Activated CD4-positive, alpha-beta T cell treated with anti-CD3 and anti-CD28 coated beads, Interleukin-2, amount 10 ng/mL, durations not matched to agents 7 days and 5 days (primary cell): ENCODE measurements around the gene ELL3. TPM values are rescaled to one million over a fixed set of nuclear protein-coding genes. Genes with fewer than 3 reads are reported as not detected.

Experiments
- CTCF ChIA-PET: fragments of 350-600 bp; sonication (Branson Sonifier 250); formaldehyde crosslinking; loops from one replicate; lab custom pipeline; 2021; ENCODE audit warnings: antibody characterized with exemption; lab: Charles Lee
- POLR2A ChIA-PET: fragments of 350-600 bp; sonication (Branson Sonifier 250); formaldehyde crosslinking; loops from one replicate; lab custom pipeline; 2021; ENCODE audit warnings: antibody characterized with exemption; lab: Charles Lee
- DNase-seq: peaks from one replicate; pipeline ENCODE4 v3.0.0-alpha.2; 2020
- H3K27ac Mint-ChIP-seq: one replicate; pipeline ENCODE4 v1.8.0; 2021; ENCODE audit warnings: mild to moderate bottlenecking, moderate library complexity, mixed read lengths
- H3K27me3 Mint-ChIP-seq: one replicate; pipeline ENCODE4 v1.8.0; 2021; ENCODE audit warnings: mixed read lengths
- H3K36me3 Mint-ChIP-seq: one replicate; pipeline ENCODE4 v1.8.0; 2021; ENCODE audit warnings: low read depth, mixed read lengths
- H3K4me1 Mint-ChIP-seq: one replicate; pipeline ENCODE4 v1.8.0; 2021; ENCODE audit warnings: mixed read lengths
- H3K4me3 Mint-ChIP-seq: one replicate; pipeline ENCODE4 v1.8.0; 2021; ENCODE audit warnings: mild to moderate bottlenecking, moderate library complexity, mixed read lengths
- H3K9me3 Mint-ChIP-seq: one replicate; pipeline ENCODE4 v1.8.0; 2021; ENCODE audit warnings: mixed read lengths
- total RNA-seq, 2 experiments: library from RNA; stranded (reverse); gene quantifications; one replicate each; pipeline ENCODE4 v1.2.3, GENCODE V29; 2021

The ELL3 gene
- total RNA-seq, 2 experiments from 2014 or later, result 2.5 to 2.9 TPM

DNA sequence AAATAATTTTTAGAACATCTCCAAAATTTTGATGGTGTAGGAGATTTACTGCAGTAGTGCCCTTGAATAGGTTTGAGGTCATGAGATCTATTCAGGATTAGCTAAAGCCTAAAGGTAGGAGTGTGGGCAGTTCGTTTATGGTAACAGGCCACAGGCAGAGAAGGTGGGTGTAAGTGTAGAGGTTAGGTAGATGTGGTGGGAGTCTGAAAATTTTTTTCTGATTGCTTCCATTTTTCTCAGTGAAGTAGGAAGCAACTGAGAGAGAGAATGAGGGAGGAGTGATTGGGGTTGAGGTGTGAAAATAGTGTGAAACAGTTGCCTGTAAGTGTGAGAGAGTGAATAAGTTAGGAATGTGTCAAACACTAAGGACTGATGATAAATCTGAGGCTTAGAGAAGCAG is 2.2 kb upstream of the ELL3 start:
- Mint-ChIP-seq H3K9me3 (no peaks in the 10 kb centered on the region), H3K4me3 (peak overlapping the region; percentile 8), H3K36me3 (peaks cover 5% of the 10 kb centered on the region), H3K27me3 (peaks cover 3% of the 10 kb centered on the region), H3K27ac (peak overlapping the region; percentile 42), H3K4me1 (peaks cover 36% of the 10 kb centered on the region)
- DNase-seq, result no peak
- POLR2A ChIA-PET, result no interaction called here
- CTCF ChIA-PET, result no interaction called here

DNA sequence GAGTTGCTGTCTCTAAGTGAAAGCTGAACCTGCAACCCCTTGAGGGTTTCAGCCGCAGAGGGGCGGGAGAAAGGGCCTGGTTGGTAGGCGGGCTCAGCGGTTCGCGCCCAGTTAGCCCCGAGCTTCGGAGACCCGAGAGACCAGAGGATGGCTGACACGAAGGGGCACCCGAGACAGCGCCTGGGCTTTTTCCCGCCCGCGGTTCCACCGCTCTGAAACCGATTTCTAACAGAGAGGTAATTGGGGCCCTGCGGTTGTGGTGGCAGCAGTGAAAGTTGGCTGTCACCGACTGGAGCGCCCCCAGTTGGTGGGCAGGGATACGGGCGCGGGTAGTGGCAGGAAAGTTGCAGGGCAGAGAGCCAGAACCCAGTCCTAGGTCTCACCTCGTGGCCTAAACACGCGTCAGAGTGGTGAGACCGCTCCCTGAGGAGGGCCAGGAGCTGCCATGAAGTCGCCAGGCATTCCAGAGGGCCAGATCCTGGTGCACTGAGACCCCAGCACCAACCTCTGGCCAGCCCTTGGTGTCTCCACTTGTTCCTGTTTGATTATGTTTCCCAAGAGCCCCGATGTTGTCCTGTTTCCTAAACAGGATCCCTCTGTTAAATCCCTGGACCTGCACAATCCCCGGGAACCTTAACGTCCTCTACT is 625 bp upstream of the ELL3 start:
- Mint-ChIP-seq H3K4me3 (peak overlapping the region; percentile 92), H3K36me3 (peaks cover 14% of the 10 kb centered on the region), H3K27ac (peak overlapping the region; percentile 95), H3K27me3 (peaks cover 3% of the 10 kb centered on the region), H3K4me1 (peaks cover 36% of the 10 kb centered on the region), H3K9me3 (no peaks in the 10 kb centered on the region)
- DNase-seq, result peak; percentile 87
- CTCF ChIA-PET, result interaction anchor here (0.9 to 2.5 kb wide), 7 partner anchors 8 to 31 kb away, joined by 3 to 8 read pairs (median 3); partner anchors contain the start of gene PDIA3
- POLR2A ChIA-PET, result interaction anchor here (0.9 to 1.2 kb wide), 2 partner anchors 23 to 47 kb away, joined by 3 to 4 read pairs; partner anchors contain the start of genes HYPK and MFAP1

DNA sequence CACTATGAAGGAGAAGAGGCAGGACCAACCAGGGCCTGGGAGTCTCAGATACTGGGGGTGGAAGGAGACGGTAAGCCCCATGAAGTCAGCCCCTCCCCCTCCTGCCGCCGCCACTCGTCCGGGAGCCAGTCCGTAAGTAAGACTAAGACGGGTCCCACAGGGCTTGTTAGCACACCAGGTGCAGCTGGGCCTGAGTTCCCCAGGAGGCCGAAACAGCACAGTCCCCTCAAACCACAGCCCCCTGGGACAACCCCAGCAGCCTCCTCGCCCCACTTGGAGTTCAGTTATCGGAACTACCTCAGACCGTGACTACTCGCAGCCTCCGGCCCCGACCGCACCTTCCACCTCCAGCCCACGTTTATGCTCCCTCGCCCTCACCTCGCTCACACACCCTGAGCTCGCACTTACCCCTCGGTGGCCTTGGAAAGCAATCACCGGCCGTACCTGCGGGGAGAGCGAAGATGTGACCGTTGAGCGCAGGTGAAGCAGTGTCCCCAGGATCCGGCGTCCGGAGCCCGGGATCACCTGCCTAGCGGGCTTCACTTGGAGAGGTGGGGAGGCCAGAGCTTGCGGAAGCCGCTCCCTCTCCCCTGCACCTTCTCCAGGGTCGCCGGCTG is 557 bp downstream of the ELL3 start:
- Mint-ChIP-seq H3K4me3 (peak overlapping the region; percentile 92), H3K36me3 (peaks cover 26% of the 10 kb centered on the region), H3K27me3 (peaks cover 3% of the 10 kb centered on the region), H3K27ac (peak overlapping the region; percentile 62), H3K9me3 (no peaks in the 10 kb centered on the region), H3K4me1 (peaks cover 36% of the 10 kb centered on the region)
- ChIA-PET CTCF (interaction anchor here (0.6 to 2.5 kb wide), 6 partner anchors 10 to 30 kb away, joined by 3 to 8 read pairs (median 4); partner anchors contain the start of gene PDIA3), POLR2A (interaction anchor here (0.9 to 1.2 kb wide), 2 partner anchors 25 to 48 kb away, joined by 3 to 4 read pairs; partner anchors contain the start of genes HYPK and MFAP1)
- DNase-seq, result no peak

GRCh38 chr15:43775411-43775965 is 1.3 kb downstream of the ELL3 start:
- Mint-ChIP-seq H3K4me1 (peaks cover 36% of the 10 kb centered on the region), H3K9me3 (no peaks in the 10 kb centered on the region), H3K27me3 (peaks cover 3% of the 10 kb centered on the region), H3K36me3 (peaks cover 32% of the 10 kb centered on the region), H3K27ac (peak overlapping the region; percentile 62), H3K4me3 (peak overlapping the region; percentile 92)
- CTCF ChIA-PET, result interaction anchor here (2.5 kb wide), 1 partner anchor 13 kb away, joined by 8 read pairs; no protein-coding TSS in a partner anchor
- POLR2A ChIA-PET, result no interaction called here
- DNase-seq, result no peak

DNA sequence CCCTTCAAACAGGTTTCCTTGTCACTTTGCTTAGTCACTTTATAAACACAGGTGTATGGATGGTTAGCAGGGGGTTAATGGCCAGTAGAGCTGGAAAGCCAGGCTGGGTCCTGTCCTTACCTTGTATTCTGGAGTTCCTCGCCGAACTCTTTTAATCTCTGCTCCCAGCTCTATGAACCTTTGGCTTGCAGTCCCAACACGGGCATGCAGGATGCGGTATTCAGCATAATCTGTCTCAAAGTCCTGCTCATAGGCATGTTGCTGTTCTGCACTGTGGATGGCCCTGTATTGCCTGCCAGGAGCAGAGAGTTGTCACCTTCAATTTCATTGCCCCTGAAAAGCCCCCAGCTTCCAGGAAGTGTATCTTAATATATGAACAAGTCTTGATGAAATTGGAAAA is 2.7 kb downstream of the ELL3 start:
- peaks cover 45% of the 10 kb centered on the region for H3K36me3 Mint-ChIP-seq
- no peaks in the 10 kb centered on the region for H3K9me3 Mint-ChIP-seq
- no peak for DNase-seq
- no peak overlapping the region for H3K4me3 Mint-ChIP-seq
- no peak overlapping the region for H3K27ac Mint-ChIP-seq
- ChIA-PET CTCF (no interaction called here), POLR2A (interaction anchor here (0.8 kb wide), 1 partner anchor 24 kb away, joined by 7 read pairs; no protein-coding TSS in a partner anchor)
- peaks cover 32% of the 10 kb centered on the region for H3K4me1 Mint-ChIP-seq
- peaks cover 2% of the 10 kb centered on the region for H3K27me3 Mint-ChIP-seq

DNA sequence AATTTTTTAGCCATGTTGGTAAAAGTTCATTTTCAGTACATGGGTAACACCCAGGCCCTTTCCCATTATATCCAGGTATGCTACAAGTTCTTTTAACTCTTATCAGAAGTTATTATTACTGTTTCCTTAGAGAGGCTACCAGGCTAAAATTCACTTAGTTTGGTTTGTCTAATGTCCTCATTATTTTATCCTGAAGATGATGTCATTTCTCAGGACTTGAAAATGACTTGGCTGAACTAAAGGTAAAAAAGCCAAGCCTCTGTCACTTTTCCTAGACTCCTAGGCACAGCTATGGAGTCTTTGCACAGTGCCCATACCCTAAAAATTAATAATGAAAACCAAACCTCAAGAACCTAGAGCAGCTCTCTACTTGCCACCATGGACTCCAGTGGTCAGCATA is 4.1 kb downstream of the ELL3 start:
- POLR2A ChIA-PET, result no interaction called here
- Mint-ChIP-seq H3K4me1 (peaks cover 25% of the 10 kb centered on the region), H3K4me3 (no peak overlapping the region), H3K9me3 (no peaks in the 10 kb centered on the region), H3K36me3 (peaks cover 47% of the 10 kb centered on the region), H3K27me3 (no peaks in the 10 kb centered on the region), H3K27ac (no peak overlapping the region)
- no peak for DNase-seq
- CTCF ChIA-PET, result no interaction called here

- no peaks in the 10 kb centered on the region for H3K9me3 Mint-ChIP-seq
- no peak overlapping the region for H3K27ac Mint-ChIP-seq
- ChIA-PET CTCF (interaction anchor here (0.6 to 1.5 kb wide), 4 partner anchors 11 to 39 kb away, joined by 3 to 5 read pairs (median 4); no protein-coding TSS in a partner anchor), POLR2A (no interaction called here)
- H3K36me3 Mint-ChIP-seq, result peaks cover 47% of the 10 kb centered on the region
- DNase-seq, result no peak
- H3K4me1 Mint-ChIP-seq, result peaks cover 18% of the 10 kb centered on the region
- H3K4me3 Mint-ChIP-seq, result no peak overlapping the region
- no peaks in the 10 kb centered on the region for H3K27me3 Mint-ChIP-seq
These were observed 5.0 kb downstream of the ELL3 start for GRCh38 chr15:43771816-43772215.

- CTCF ChIA-PET, result interaction anchor here (1.0 to 1.2 kb wide), 3 partner anchors 27 to 35 kb away, joined by 3 to 4 read pairs (median 4); partner anchors contain the start of genes HYPK and SERINC4
- Mint-ChIP-seq H3K27ac (no peak overlapping the region), H3K36me3 (peaks cover 62% of the 10 kb centered on the region), H3K9me3 (no peaks in the 10 kb centered on the region), H3K4me3 (no peak overlapping the region), H3K4me1 (peaks cover 2% of the 10 kb centered on the region), H3K27me3 (no peaks in the 10 kb centered on the region)
- DNase-seq, result peak; percentile 71
- POLR2A ChIA-PET, result no interaction called here
These were observed 7.1 kb downstream of the ELL3 start for GRCh38 chr15:43769584-43770228.

- Mint-ChIP-seq H3K36me3 (peaks cover 53% of the 10 kb centered on the region), H3K4me3 (no peak overlapping the region), H3K27ac (no peak overlapping the region), H3K27me3 (no peaks in the 10 kb centered on the region), H3K9me3 (no peaks in the 10 kb centered on the region), H3K4me1 (peaks cover 3% of the 10 kb centered on the region)
- POLR2A ChIA-PET, result no interaction called here
- DNase-seq, result no peak
- CTCF ChIA-PET, result interaction anchor here (1.5 kb wide), 1 partner anchor 11 kb away, joined by 5 read pairs; no protein-coding TSS in a partner anchor
These were observed 12.8 kb downstream of the ELL3 start for GRCh38 chr15:43763819-43764446.

- CTCF ChIA-PET, result no interaction called here
- DNase-seq, result no peak
- H3K4me1 Mint-ChIP-seq, result peaks cover 3% of the 10 kb centered on the region
- H3K27ac Mint-ChIP-seq, result no peak overlapping the region
- POLR2A ChIA-PET, result no interaction called here
- no peak overlapping the region for H3K4me3 Mint-ChIP-seq
- H3K9me3 Mint-ChIP-seq, result no peaks in the 10 kb centered on the region
- H3K36me3 Mint-ChIP-seq, result peaks cover 53% of the 10 kb centered on the region
- no peaks in the 10 kb centered on the region for H3K27me3 Mint-ChIP-seq
These were observed 13.9 kb downstream of the ELL3 start for GRCh38 chr15:43762824-43763223.

- no peak overlapping the region for H3K4me3 Mint-ChIP-seq
- DNase-seq, result no peak
- POLR2A ChIA-PET, result no interaction called here
- H3K9me3 Mint-ChIP-seq, result no peaks in the 10 kb centered on the region
- H3K27ac Mint-ChIP-seq, result no peak overlapping the region
- CTCF ChIA-PET, result no interaction called here
- H3K4me1 Mint-ChIP-seq, result peaks cover 39% of the 10 kb centered on the region
- peaks cover 56% of the 10 kb centered on the region for H3K36me3 Mint-ChIP-seq
- H3K27me3 Mint-ChIP-seq, result no peaks in the 10 kb centered on the region
These were observed 24.9 kb downstream of the ELL3 start for GRCh38 chr15:43751885-43752284.
